GM06990 (cell line): Measurements from ENCODE around the gene SYNE1.

Experiments
- DNase-seq: peaks from one replicate; pipeline ENCODE4 v3.0.0-alpha.2; 2011; ENCODE audit not compliant: insufficient read length; ENCODE audit errors: extremely low read depth
- H3K27me3 ChIP-seq: replicated peaks from 2 replicates; pipeline ENCODE4 v1.6.0; 2011; ENCODE audit warnings: low read length; ENCODE audit not compliant: control insufficient read depth, insufficient read depth
- H3K36me3 ChIP-seq: 2 replicates; pipeline ENCODE4 v1.5.1; 2011; ENCODE audit warnings: low read length; ENCODE audit not compliant: control insufficient read depth, insufficient read depth
- H3K4me3 ChIP-seq: replicated peaks from 2 replicates; pipeline ENCODE4 v1.5.1; 2011; ENCODE audit warnings: low read depth, mild to moderate bottlenecking, control low read depth, low read length
- CTCF ChIP-seq: IDR thresholded peaks from 2 replicates; pipeline ENCODE4 v1.5.1; 2011; ENCODE audit warnings: low read length, control low read depth, mild to moderate bottlenecking, inconsistent platforms; ENCODE audit not compliant: insufficient read depth, poor library complexity, severe bottlenecking

Gene SYNE1

GRCh38 chr6:152402791-152403190 lies 234.4 kb downstream of the SYNE1 start:
- no peaks in the 10 kb centered on the region for H3K27me3 ChIP-seq
- no peak for TF ChIP-seq CTCF
- no peaks in the 10 kb centered on the region for H3K36me3 ChIP-seq
- no peak for DNase-seq
- no peak overlapping the region for H3K4me3 ChIP-seq

GRCh38 chr6:152401978-152402377 lies 235.2 kb downstream of the SYNE1 start:
- no peak for TF ChIP-seq CTCF
- no peak for DNase-seq
- H3K4me3 ChIP-seq, result no peak overlapping the region
- H3K27me3 ChIP-seq, result no peaks in the 10 kb centered on the region
- H3K36me3 ChIP-seq, result no peaks in the 10 kb centered on the region

DNA sequence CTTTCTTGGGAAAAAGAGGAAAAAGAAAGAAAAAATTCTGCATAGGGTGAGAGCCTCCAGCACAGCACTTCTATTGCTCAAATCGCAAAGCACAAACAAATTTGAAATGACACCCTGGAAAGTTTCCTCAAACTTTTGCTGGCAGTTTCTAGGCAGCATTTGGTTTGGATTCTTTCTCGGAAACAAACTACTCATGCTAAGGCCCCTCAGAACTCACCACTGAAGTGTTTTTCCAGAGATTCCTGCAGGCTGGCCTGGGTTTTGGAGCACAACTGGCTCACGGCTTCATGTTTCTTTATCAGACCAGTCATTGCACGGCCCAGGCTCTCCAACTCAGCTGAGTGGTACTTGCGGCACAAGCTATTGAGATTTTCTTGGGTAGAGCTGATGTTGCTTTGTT lies 237.8 kb downstream of the SYNE1 start:
- no peak for DNase-seq

DNA sequence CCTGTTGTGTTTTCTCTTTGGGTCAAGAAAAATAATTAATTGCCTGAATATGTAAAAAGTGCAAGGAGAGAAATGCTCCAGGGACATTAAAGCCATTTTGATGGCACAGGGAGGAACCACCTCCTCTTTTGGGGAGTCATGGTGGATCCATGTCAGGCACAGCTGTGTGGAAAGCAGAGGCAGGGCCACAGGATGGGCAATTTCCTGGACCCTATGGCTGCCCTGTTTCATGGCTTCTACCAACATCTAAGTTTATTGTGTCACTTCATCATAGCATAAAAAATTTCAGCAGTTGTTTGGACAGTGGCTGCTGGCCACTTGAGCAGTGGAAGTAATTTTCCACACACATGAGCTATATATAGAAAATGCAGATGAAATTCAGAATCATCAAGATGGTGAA lies 238.2 kb downstream of the SYNE1 start:
- no peak for DNase-seq
- no peak for TF ChIP-seq CTCF
- no peaks in the 10 kb centered on the region for H3K36me3 ChIP-seq
- H3K4me3 ChIP-seq, result no peak overlapping the region
- no peaks in the 10 kb centered on the region for H3K27me3 ChIP-seq

More for the DNA sequence above, 237.8 kb downstream of the SYNE1 start:
- H3K36me3 ChIP-seq, result no peaks in the 10 kb centered on the region
- H3K4me3 ChIP-seq, result no peak overlapping the region
- TF ChIP-seq CTCF, result no peak
- H3K27me3 ChIP-seq, result no peaks in the 10 kb centered on the region

DNA sequence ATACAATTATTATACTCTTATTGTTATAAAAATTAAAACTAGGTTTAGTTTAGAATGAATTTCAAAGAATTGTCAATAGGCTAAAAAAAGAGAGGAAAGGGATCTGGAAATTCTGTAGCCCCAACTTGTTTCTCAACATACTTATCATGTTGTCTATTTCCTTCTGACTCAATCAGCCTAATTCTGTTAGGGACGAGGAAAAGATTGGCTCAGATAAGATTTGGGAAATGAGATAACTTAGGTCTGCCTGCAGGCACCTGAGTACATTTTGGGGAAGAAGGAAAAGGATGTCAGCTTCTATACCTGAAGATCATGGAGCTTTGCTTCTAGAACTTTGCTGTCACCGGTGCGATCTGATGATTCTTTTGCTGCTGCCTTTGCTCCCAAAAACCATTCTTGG lies 238.8 kb downstream of the SYNE1 start:
- no peak for DNase-seq
- Histone ChIP-seq H3K4me3 (no peak overlapping the region), H3K36me3 (no peaks in the 10 kb centered on the region), H3K27me3 (no peaks in the 10 kb centered on the region)
- no peak for TF ChIP-seq CTCF

DNA sequence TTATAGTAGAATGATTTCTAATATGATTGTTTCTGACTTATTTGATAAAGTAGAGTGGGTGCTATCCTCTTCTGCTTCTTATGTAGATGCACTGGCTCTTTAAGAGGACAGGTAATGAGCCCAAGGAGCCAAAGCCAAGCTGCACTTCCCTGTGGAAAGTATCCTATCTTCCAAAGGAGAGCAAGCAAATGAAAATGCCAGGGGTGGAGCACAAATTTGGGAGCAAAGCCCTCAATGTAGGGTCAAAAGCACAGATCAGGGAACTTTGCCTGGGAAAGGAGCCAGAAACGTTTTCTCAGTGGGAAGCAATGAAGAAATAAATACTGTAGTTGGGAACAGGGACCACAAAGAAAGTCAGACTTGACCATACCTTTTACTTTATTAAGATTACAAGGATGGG lies 242.9 kb downstream of the SYNE1 start:
- no peaks in the 10 kb centered on the region for H3K36me3 ChIP-seq
- no peaks in the 10 kb centered on the region; the same call in 1 of the 2 replicates for H3K27me3 ChIP-seq

More for the DNA sequence above, 242.9 kb downstream of the SYNE1 start:
- DNase-seq, result no peak
- no peak overlapping the region for H3K4me3 ChIP-seq
- TF ChIP-seq CTCF, result no peak
